Common myeloid progenitor, CD34-positive (primary cell): ENCODE measurements around the gene ITGB2.

Source experiments
- CTCF ChIA-PET: fragments of 350-600 bp; sonication (Branson Sonifier 250); formaldehyde crosslinking; loops from one replicate; lab custom pipeline; 2021; ENCODE audit warnings: antibody characterized with exemption; lab: Charles Lee
- POLR2A ChIA-PET: fragments of 350-600 bp; sonication (Branson Sonifier 250); formaldehyde crosslinking; loops from one replicate; lab custom pipeline; 2021; ENCODE audit warnings: antibody characterized with exemption; lab: Charles Lee
- DNase-seq, 3 donors: peaks; one replicate each; pipeline versions ENCODE4 v3.0.0 to v3.0.0-alpha.2; 2013
- H3K27ac ChIP-seq, 2 experiments: 1 replicate in 1 of 2; 2 replicates in 1 of 2; pipeline ENCODE4 v1.7.0; 2013; ENCODE audit warnings: inconsistent platforms in 2 of 2, low read length in 2 of 2, mild to moderate bottlenecking in 2 of 2, low read depth in 1 of 2, moderate library complexity in 1 of 2; ENCODE audit not compliant: severe bottlenecking in 2 of 2, insufficient read depth in 1 of 2, poor library complexity in 1 of 2
- H3K27me3 ChIP-seq, 5 experiments: replicated peaks in 2 of 5; 1 replicate in 3 of 5; 2 replicates in 2 of 5; pipeline versions ENCODE4 v1.6.1 to v1.7.0; 2013; ENCODE audit warnings: low read length in 4 of 5, mild to moderate bottlenecking in 2 of 5, moderate library complexity in 2 of 5, inconsistent platforms in 1 of 5; ENCODE audit not compliant: insufficient read depth in 5 of 5, control insufficient read depth in 4 of 5
- H3K36me3 ChIP-seq, 4 experiments: 1 replicate in 2 of 4; 2 replicates in 2 of 4; pipeline versions ENCODE4 v1.6.1 to v1.7.0; 2013; ENCODE audit warnings: low read length in 3 of 4, control low read depth in 1 of 4, mild to moderate bottlenecking in 1 of 4; ENCODE audit not compliant: control insufficient read depth in 4 of 4, insufficient read depth in 4 of 4
- H3K4me1 ChIP-seq, 4 experiments: 1 replicate in 3 of 4; 2 replicates in 1 of 4; pipeline versions ENCODE4 v1.6.1 to v1.7.1; 2013; ENCODE audit warnings: low read length in 3 of 4, mild to moderate bottlenecking in 3 of 4, control low read depth in 1 of 4, inconsistent platforms in 1 of 4, moderate library complexity in 1 of 4; ENCODE audit not compliant: control insufficient read depth in 4 of 4, insufficient read depth in 4 of 4; ENCODE audit errors: control extremely low read depth in 1 of 4
- H3K4me3 ChIP-seq, 7 experiments: 1 replicate in 4 of 7; 2 replicates in 3 of 7; pipeline versions ENCODE4 v1.5.1 to v1.7.0; 2013; ENCODE audit warnings: mild to moderate bottlenecking in 7 of 7, low read length in 6 of 7, moderate library complexity in 6 of 7, inconsistent platforms in 2 of 7, low read depth in 2 of 7, control low read depth in 1 of 7; ENCODE audit not compliant: insufficient read depth in 4 of 7, control insufficient read depth in 1 of 7; ENCODE audit errors: extremely low read depth in 1 of 7
- H3K9me3 ChIP-seq, 5 experiments: 1 replicate in 4 of 5; 2 replicates in 1 of 5; pipeline versions ENCODE4 v1.6.1 to v1.7.1; 2013; ENCODE audit warnings: low read length in 4 of 5, mild to moderate bottlenecking in 2 of 5, inconsistent platforms in 1 of 5, low read depth in 1 of 5, moderate library complexity in 1 of 5; ENCODE audit not compliant: control insufficient read depth in 4 of 5, insufficient read depth in 2 of 5; ENCODE audit errors: control extremely low read depth in 1 of 5
- WGBS: methylation state at CpG from one replicate; pipeline ENCODE4 v1.1.5; 2013; ENCODE audit not compliant: insufficient coverage; 5-methylcytosine and 5-hydroxymethylcytosine counted together

Gene ITGB2

DNA sequence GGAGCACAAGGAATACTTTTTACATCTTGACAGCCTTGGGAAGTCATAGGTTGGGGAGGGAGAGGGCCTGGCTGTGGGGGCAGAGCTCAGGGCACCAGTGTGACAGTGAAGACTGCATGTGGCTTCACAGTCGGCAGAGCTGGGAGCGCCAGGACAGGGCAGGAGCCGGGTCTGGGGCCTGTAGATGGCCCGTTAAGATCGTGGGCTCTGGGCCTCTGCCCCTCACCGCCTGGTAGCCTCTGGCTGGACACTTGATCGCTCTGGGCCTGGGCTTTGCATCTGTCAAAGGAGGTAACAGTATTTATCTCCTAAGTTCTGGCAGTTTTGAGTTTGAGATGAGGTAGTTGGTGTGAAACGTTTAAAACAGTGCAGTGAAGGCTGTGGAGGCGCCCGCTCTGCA is 23.9 kb upstream of the ITGB2 start:
- peaks cover 11 to 65% (median 31%) of the 10 kb centered on the region in 4 experiments for H3K36me3 ChIP-seq
- WGBS: 97% methylated on average over 10 of the region's 10 CpGs
- H3K9me3 ChIP-seq: no peaks in the 10 kb centered on the region
- CTCF ChIA-PET: interaction anchor here (0.7 to 13.3 kb wide), 6 partner anchors 12 to 194 kb away, joined by 4 to 196 read pairs (median 42); no protein-coding TSS in a partner anchor
- POLR2A ChIA-PET: no interaction called here
- no peaks in the 10 kb centered on the region for H3K27me3 ChIP-seq
- H3K4me1 ChIP-seq: peaks cover 11 to 30% (median 24%) of the 10 kb centered on the region in 4 experiments
- no peak overlapping the region for H3K27ac ChIP-seq
- H3K4me3 ChIP-seq: no peak overlapping the region
- no peak for DNase-seq

DNA sequence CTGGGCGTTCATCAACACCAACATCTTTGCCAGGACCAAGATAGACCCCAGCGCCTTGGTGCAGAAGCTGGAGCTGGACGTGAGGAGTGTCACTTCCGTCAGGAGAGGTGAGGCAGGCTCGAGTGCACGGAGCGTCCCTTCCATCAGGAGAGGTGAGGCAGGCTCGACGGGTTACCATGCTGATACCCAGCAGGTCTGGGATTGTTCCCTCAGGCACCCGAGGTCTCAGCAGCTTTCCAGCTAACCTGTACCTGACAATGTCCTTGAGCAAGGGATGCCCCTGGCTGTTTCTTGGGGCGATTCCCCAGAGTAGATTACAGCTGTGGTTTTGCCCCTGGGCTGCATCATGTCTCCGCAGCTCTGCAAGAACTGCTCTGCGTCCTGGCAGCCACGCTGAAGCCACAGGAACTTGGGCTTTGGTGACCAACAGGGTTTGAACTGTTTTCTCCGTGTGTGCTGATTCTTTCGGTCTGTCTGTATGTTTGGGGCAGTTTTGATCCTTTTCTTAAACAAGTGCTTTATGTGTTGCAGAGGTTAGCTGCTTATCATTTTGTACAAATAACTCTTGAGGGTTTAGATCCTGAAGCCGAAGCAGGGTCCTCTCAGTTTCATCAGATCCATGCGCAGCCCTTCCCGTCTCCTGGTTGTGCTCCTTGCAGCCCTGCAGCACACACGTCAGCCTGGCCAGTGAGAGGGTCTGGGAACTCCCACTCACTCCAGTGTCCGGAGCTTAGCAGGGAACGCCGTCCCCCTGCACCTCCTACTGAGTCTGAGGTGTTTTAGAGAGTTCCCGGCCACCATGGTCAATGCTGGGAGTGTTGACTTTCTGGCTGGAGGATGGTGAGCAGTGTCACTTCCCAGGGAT is 23.2 kb upstream of the ITGB2 start:
- CTCF ChIA-PET: interaction anchor here (0.7 to 13.3 kb wide), 5 partner anchors 11 to 195 kb away, joined by 4 to 196 read pairs (median 74); no protein-coding TSS in a partner anchor
- H3K27me3 ChIP-seq: no peaks in the 10 kb centered on the region
- POLR2A ChIA-PET: no interaction called here
- H3K4me3 ChIP-seq: no peak overlapping the region
- H3K9me3 ChIP-seq: no peaks in the 10 kb centered on the region
- DNase-seq: no peak
- WGBS: 98% methylated on average over 22 of the region's 24 CpGs
- peaks cover 11 to 58% (median 28%) of the 10 kb centered on the region in 4 experiments for H3K36me3 ChIP-seq
- H3K27ac ChIP-seq: no peak overlapping the region
- peaks cover 11 to 35% (median 30%) of the 10 kb centered on the region in 4 experiments for H3K4me1 ChIP-seq

DNA sequence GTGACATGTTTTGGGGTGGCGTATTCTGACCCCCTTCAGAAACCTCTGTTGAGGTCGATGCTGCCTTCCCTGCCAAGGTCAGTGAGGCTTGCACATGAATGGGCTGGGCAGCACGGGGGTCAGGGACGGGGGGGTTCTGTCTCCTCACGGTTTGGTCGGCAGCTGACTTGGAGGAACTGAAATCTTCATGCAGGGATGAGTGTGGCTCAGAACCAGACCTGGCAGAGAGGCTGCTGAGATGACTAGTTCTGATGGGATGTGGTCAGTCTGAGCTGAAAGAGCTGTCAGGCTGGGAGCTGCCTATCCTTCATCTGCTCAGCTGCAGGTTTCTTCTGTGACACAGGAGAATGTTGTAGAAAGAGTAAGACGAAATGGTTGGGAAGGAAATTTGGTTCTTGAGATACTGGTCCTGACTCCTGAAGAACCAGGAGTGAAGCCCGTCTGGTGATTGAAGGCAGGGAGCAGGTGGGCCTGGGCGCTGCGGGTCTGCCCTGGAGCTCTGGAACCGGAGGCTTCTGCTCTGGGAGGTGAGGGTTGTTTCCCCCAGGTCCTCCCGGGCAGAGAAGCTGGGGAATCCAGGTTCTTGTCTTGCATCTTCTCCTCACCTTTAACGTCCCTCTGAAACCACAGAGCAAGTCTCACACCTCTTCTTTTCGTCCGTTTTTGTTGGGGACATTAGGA is 22.4 kb upstream of the ITGB2 start:
- H3K4me1 ChIP-seq: peaks cover 11 to 36% (median 33%) of the 10 kb centered on the region in 4 experiments
- H3K27ac ChIP-seq: no peak overlapping the region
- ChIA-PET POLR2A (no interaction called here), CTCF (interaction anchor here (1.8 to 13.3 kb wide), 4 partner anchors 10 to 196 kb away, joined by 11 to 196 read pairs (median 134); no protein-coding TSS in a partner anchor)
- H3K4me3 ChIP-seq: no peak overlapping the region
- WGBS: 94% methylated on average over 11 of the region's 15 CpGs
- DNase-seq: no peak
- no peaks in the 10 kb centered on the region for H3K9me3 ChIP-seq
- H3K36me3 ChIP-seq: peaks cover 11 to 51% (median 28%) of the 10 kb centered on the region in 4 experiments
- no peaks in the 10 kb centered on the region for H3K27me3 ChIP-seq

- no peak for DNase-seq
- Histone ChIP-seq H3K9me3 (no peaks in the 10 kb centered on the region), H3K36me3 (peaks cover 11 to 46% (median 26%) of the 10 kb centered on the region in 4 experiments), H3K4me1 (peaks cover 11 to 36% (median 33%) of the 10 kb centered on the region in 4 experiments), H3K4me3 (no peak overlapping the region), H3K27me3 (no peaks in the 10 kb centered on the region), H3K27ac (no peak overlapping the region)
- 85% methylated on average over 2 of the region's 2 CpGs for WGBS
- ChIA-PET POLR2A (no interaction called here), CTCF (interaction anchor here (1.8 to 13.3 kb wide), 4 partner anchors 9 to 196 kb away, joined by 11 to 196 read pairs (median 134); no protein-coding TSS in a partner anchor)
Observed at GRCh38 chr21:44942566-44942965, 21.9 kb upstream of the ITGB2 start.

- Histone ChIP-seq H3K4me3 (peak overlapping the region in 1 of 7 experiments; percentile 73), H3K27me3 (no peaks in the 10 kb centered on the region), H3K9me3 (no peaks in the 10 kb centered on the region), H3K27ac (no peak overlapping the region), H3K36me3 (peaks cover 7 to 36% (median 23%) of the 10 kb centered on the region in 4 experiments), H3K4me1 (peaks cover 11 to 31% (median 30%) of the 10 kb centered on the region in 4 experiments)
- CTCF ChIA-PET: interaction anchor here (0.7 to 13.3 kb wide), 7 partner anchors 8 to 197 kb away, joined by 3 to 193 read pairs (median 3); partner anchors contain the start of gene UBE2G2
- WGBS: 99% methylated on average over 8 of the region's 8 CpGs
- POLR2A ChIA-PET: interaction anchor here (0.7 kb wide), 1 partner anchor 144 kb away, joined by 3 read pairs; no protein-coding TSS in a partner anchor
- DNase-seq: no peak
Observed at GRCh38 chr21:44941567-44941966, 20.9 kb upstream of the ITGB2 start.

DNA sequence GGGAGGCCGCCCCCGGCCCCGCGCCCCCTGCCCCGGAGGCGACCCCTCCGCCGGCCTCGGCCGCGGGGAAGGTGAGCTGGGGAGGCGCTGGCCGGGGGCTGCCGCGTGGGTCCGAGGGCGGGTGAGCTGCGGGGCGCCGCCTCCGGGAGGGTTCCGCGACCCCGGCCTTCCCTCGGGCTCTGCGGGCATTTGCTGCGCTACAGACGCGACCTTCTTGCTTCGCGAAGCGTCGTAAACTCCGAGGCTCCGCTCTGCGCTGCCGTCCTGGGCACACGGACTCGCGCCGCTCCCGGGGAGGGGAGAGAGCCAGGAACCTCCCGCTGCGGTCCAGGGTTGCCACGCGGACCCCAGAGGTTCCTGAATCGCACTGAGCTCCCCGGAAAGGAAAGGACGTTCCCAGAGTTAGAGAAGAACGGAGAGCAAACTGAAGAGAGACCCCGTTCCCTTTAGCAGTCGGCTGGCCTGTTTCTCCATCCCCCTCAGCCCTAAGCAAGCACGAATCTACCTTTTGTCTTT is 19.5 kb upstream of the ITGB2 start:
- Histone ChIP-seq H3K27ac (peak overlapping the region in 1 of 2 experiments; percentile 46), H3K9me3 (no peaks in the 10 kb centered on the region), H3K36me3 (peaks cover 7 to 26% (median 19%) of the 10 kb centered on the region in 4 experiments), H3K4me1 (peaks cover 11 to 30% (median 23%) of the 10 kb centered on the region in 4 experiments), H3K4me3 (peak overlapping the region; percentile 73 to 95 (median 87)), H3K27me3 (no peaks in the 10 kb centered on the region)
- ChIA-PET CTCF (interaction anchor here (1.2 to 1.3 kb wide), 3 partner anchors 9 to 198 kb away, joined by 3 to 4 read pairs (median 4); no protein-coding TSS in a partner anchor), POLR2A (interaction anchor here (1.0 kb wide), 1 partner anchor 15 kb away, joined by 4 read pairs; no protein-coding TSS in a partner anchor)
- DNase-seq: peak in 2 of 3 donors; percentile 39 to 50
- 0% methylated on average over 25 of the region's 53 CpGs for whole genome bisulfite sequencing
